ENCODE results near the gene BCAM.

Gene BCAM

DNA sequence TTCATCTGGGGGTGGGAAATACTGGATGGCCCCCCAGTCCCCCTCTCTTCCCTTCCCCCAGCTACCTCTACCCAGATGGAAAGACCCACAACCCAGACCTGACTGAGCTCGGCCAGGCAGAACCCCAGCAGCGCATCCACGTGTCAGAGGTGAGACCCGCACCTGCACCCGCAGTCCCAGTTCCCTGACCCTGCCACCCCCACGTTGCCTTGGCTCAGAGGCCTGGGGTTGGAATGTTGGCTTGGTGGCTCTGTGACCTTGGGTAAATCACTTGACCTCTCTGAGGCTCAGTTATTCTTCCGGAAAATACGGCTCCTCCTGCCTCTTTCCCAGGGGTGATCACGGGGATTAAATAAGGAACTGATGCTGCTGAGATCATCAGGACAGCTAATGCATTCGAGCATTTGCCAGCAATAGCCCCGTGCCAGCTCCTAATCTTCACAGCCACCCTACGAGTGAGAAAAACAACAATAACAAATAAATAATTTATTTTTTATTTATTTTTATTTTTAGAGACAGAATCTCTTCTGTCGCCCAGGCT, 18.9 kb upstream of the BCAM start:
- Histone ChIP-seq H3K27me3 (ENCODE audit: low read length) (no peaks in the 10 kb centered on the region), H3K4me2 (ENCODE audit: low read depth, low read length, poor library complexity, severe bottlenecking) (no peak overlapping the region), H3K4me3 (ENCODE audit: insufficient read depth, low read length, poor library complexity, severe bottlenecking) (no peak overlapping the region), H3K9me2 (replicated peaks; ENCODE audit: insufficient read depth, low read length) (no peaks in the 10 kb centered on the region), H3K36me3 (ENCODE audit: low read length) (no peaks in the 10 kb centered on the region), H3K9ac (ENCODE audit: low read length) (no peak overlapping the region), H4K20me1 (ENCODE audit: low read depth, low read length) (no peaks in the 10 kb centered on the region), H2AFZ (ENCODE audit: low read depth, low read length, severe bottlenecking) (no peak overlapping the region), H3K9me3 (ENCODE audit: insufficient read depth, low read length) (no peaks in the 10 kb centered on the region), H3K27ac (ENCODE audit: low read depth, low read length) (no peak overlapping the region), H3F3A (ENCODE audit: insufficient read depth) (no peaks in the 10 kb centered on the region), H3K79me2 (ENCODE audit: insufficient read depth, low read length) (no peaks in the 10 kb centered on the region)
- TF ChIP-seq CTCF (IDR thresholded peaks at IDR 0.05; ENCODE audit: insufficient read depth, low read length, poor library complexity, severe bottlenecking) = no peak
- no peak for TF ChIP-seq EZH2phosphoT487 (conservative IDR thresholded peaks at IDR 0.05; ENCODE audit: low read length)

DNA sequence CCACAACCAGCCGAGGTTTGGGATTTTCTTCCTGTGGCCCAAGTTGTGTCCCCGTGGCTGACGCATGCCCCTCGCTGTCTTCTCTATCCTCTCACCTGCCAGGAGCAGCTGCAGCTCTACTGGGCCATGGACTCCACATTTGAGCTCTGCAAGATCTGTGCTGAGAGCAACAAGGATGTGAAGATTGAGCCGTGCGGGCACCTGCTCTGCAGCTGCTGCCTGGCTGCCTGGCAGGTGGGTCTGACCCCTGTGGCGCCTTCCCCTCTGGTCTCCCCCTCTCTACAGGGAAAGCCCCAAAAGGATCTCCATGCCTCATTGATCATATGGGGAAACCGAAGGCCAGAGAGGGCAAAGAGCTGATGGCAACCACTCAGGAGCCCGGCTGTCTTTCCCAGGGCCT, 16.6 kb upstream of the BCAM start:
- Histone ChIP-seq H3K27ac (ENCODE audit: low read depth, low read length) (no peak overlapping the region), H2AFZ (ENCODE audit: low read depth, low read length, severe bottlenecking) (no peak overlapping the region), H3K27me3 (ENCODE audit: low read length) (no peaks in the 10 kb centered on the region), H3K9me3 (ENCODE audit: insufficient read depth, low read length) (no peaks in the 10 kb centered on the region), H3F3A (ENCODE audit: insufficient read depth) (no peaks in the 10 kb centered on the region), H3K9me2 (replicated peaks; ENCODE audit: insufficient read depth, low read length) (no peaks in the 10 kb centered on the region), H3K9ac (ENCODE audit: low read length) (no peak overlapping the region), H3K4me3 (ENCODE audit: insufficient read depth, low read length, poor library complexity, severe bottlenecking) (no peak overlapping the region), H3K36me3 (ENCODE audit: low read length) (no peaks in the 10 kb centered on the region), H4K20me1 (ENCODE audit: low read depth, low read length) (no peaks in the 10 kb centered on the region), H3K4me2 (ENCODE audit: low read depth, low read length, poor library complexity, severe bottlenecking) (no peak overlapping the region), H3K79me2 (ENCODE audit: insufficient read depth, low read length) (no peaks in the 10 kb centered on the region)
- TF ChIP-seq CTCF (IDR thresholded peaks at IDR 0.05; ENCODE audit: insufficient read depth, low read length, poor library complexity, severe bottlenecking) (no peak), EZH2phosphoT487 (conservative IDR thresholded peaks at IDR 0.05; ENCODE audit: low read length) (no peak)

DNA sequence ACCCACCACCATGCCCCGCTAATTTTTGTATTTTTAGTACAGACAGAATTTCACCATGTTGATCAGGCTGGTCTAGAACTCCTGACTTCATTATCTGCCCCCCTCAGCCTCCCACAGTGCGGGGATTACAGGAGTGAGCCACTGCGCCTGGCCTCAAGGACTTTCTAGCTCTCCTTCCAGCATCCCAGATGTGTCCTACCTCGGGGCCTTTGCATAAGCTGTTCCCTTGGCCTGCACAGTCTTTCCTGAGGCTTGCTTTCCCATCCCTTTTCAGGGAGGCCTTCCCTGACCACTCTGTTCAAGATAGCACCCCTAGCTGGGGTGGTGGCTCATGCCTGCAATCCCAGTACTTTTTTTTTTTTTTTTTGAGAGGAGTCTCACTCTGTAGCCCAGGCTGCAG, 14.3 kb upstream of the BCAM start:
- H3K9me3 ChIP-seq (ENCODE audit: insufficient read depth, low read length) = no peaks in the 10 kb centered on the region
- H2AFZ ChIP-seq (ENCODE audit: low read depth, low read length, severe bottlenecking) = no peak overlapping the region
- H3F3A ChIP-seq (ENCODE audit: insufficient read depth) = no peaks in the 10 kb centered on the region
- H4K20me1 ChIP-seq (ENCODE audit: low read depth, low read length) = no peaks in the 10 kb centered on the region
- no peak for TF ChIP-seq CTCF (IDR thresholded peaks at IDR 0.05; ENCODE audit: insufficient read depth, low read length, poor library complexity, severe bottlenecking)
- TF ChIP-seq EZH2phosphoT487 (conservative IDR thresholded peaks at IDR 0.05; ENCODE audit: low read length) = no peak
- no peak overlapping the region for H3K4me3 ChIP-seq (ENCODE audit: insufficient read depth, low read length, poor library complexity, severe bottlenecking)
- H3K27me3 ChIP-seq (ENCODE audit: low read length) = no peaks in the 10 kb centered on the region
- no peak overlapping the region for H3K27ac ChIP-seq (ENCODE audit: low read depth, low read length)
- no peak overlapping the region for H3K9ac ChIP-seq (ENCODE audit: low read length)
- no peaks in the 10 kb centered on the region for H3K9me2 ChIP-seq (replicated peaks; ENCODE audit: insufficient read depth, low read length)
- no peaks in the 10 kb centered on the region for H3K36me3 ChIP-seq (ENCODE audit: low read length)
- no peak overlapping the region for H3K4me2 ChIP-seq (ENCODE audit: low read depth, low read length, poor library complexity, severe bottlenecking)
- H3K79me2 ChIP-seq (ENCODE audit: insufficient read depth, low read length) = no peaks in the 10 kb centered on the region

Measured in SU-DHL-6 (cell line).